ENCODE results near the gene WDR20.
"Not testable (repeated sequence)": the region's sequence is repeated elsewhere in the genome, so short reads cannot be mapped to it uniquely, and the experiment has no call there.

Gene WDR20

GRCh38 chr14:102139286-102140026, at the start of gene WDR20:
WDR20 (plus strand) TSS chr14:102139897; CDS start chr14:102139924, 27 bp downstream.
- DNase-seq (ENCODE audit: insufficient read length, low spot score) = peak; percentile 98
- FAIRE-seq = peak; percentile 99

- no peak for DNase-seq (ENCODE audit: insufficient read length, low spot score)
- FAIRE-seq = no peak
Measured at GRCh38 chr14:102090713-102091112, 49.0 kb upstream of the WDR20 start.

GRCh38 chr14:102092806-102093205, 46.9 kb upstream of the WDR20 start:
- no peak for FAIRE-seq

GRCh38 chr14:102094101-102094500, 45.6 kb upstream of the WDR20 start:
- DNase-seq (ENCODE audit: insufficient read length, low spot score) (no peak), FAIRE-seq (no peak)

More at GRCh38 chr14:102092806-102093205, 46.9 kb upstream of the WDR20 start:
- DNase-seq (ENCODE audit: insufficient read length, low spot score) = no peak

DNA sequence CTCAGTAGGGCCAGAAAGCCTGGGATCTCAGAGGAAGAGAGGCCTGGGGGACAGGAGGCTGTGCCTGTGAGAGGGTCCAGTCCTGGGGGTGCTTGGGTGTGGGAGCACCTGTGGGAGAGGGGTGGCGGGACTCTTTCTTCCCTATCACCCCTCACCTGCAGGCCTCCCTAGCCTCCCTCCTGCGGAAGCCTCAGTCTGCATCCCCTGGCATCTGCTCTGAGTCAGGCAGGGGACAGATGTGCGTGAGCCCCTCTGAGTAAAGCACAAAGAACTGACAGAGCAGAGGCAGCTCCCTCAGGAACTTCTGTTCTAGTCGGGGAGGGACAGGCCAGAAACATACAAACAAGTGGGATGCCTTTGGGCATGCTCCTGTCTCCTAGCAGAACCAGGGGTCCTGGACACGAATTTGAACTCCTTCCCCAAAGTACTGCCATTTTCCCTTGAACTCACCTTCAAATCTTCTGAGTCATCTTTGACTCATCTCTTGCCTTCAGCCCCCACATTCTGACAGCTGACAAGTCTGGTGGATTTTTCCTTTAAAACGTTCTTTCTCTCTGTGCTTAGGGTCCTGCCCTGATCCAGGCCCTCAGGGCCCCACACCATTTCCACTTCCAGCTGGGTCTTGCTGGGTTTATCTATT, 44.3 kb upstream of the WDR20 start:
- DNase-seq (ENCODE audit: insufficient read length, low spot score) = no peak
- FAIRE-seq = no peak

- FAIRE-seq (no peak), DNase-seq (ENCODE audit: insufficient read length, low spot score) (no peak)
Measured at GRCh38 chr14:102095871-102096568, 43.7 kb upstream of the WDR20 start.

GRCh38 chr14:102096569-102097188, 43.0 kb upstream of the WDR20 start:
- FAIRE-seq = peak; percentile 87
- peak; percentile 30 for DNase-seq (ENCODE audit: insufficient read length, low spot score)

GRCh38 chr14:102097441-102098135, 42.1 kb upstream of the WDR20 start:
- no peak for DNase-seq (ENCODE audit: insufficient read length, low spot score)
- no peak for FAIRE-seq

DNA sequence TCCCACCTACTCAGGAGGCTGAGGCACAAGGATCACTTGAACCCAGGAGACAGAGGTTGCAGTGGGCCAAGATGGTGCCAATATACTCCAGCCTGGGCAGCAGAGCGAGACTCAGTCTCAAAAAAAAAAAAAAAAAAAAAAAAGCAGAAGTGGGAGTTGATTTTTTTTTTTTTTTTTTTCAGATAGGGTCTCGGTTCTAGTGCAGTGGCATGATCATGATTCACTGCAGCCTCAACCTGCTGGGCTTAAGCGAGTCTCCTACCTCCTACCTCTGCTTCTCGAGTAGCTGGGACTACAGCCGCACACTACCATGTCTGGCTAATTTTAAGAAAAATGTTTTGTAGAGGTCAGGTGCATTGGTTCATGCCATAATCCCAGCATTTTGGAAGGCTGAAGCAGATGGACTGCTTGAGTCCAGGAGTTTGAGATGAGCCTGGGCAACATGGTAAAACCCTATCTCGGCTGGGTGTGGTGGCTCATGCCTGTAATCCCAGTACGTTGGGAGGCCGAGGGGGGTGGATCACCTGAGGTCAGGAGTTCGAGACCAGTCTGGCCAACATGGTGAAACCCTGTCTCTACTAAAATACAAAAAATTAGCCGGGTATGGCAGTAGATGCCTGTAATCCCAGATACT, 36.5 kb upstream of the WDR20 start:
- FAIRE-seq = peak; percentile 53
- DNase-seq (ENCODE audit: insufficient read length, low spot score) = no peak

- FAIRE-seq (no peak), DNase-seq (ENCODE audit: insufficient read length, low spot score) (no peak)
Measured at GRCh38 chr14:102105369-102105768, 34.3 kb upstream of the WDR20 start.

GRCh38 chr14:102109332-102109731, 30.4 kb upstream of the WDR20 start:
- FAIRE-seq; DNase-seq (ENCODE audit: insufficient read length, low spot score): not testable (repeated sequence)

DNA sequence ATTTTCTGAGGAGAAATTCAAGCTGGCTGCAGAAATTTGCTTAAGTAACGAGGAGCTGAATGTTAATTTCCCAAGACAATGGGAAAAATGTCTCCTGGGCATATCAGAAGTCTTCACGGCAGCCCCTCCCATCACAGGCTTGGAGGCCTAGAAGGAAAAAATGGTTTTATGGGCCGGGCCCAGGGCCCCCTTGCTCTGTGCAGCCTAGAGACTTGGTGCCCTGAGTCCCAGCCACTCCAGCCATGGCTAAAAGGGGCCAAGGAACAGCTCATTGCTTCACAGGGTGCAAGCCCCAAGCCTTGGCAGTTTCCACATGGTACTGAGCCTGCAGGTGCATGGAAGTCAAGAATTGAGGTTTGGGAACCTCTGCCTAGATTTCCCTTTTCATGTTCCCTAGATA, 28.6 kb upstream of the WDR20 start:
- FAIRE-seq = no peak
- no peak for DNase-seq (ENCODE audit: insufficient read length, low spot score)

GRCh38 chr14:102116361-102117180, 23.1 kb upstream of the WDR20 start:
- DNase-seq (ENCODE audit: insufficient read length, low spot score) (no peak), FAIRE-seq (no peak)

DNA sequence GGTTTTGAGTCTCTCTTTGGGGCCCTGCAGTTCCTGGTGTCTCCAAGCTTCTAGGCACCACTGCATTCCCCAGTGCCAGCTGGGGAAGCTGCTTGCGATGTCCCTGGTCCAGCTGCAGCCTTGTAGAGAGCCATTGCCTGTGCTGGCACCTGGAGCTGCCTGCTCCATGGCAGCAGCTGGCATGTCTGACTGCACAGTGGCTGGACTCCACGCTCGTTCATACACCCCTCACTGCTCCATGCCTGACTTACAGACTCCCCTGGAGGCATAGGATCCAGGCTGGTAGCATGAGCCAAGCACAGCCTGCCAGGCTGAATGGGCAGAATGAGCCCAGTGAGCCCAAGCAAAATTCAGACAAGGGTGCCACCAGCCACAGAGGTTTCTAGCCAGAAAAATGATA, 21.8 kb upstream of the WDR20 start:
- FAIRE-seq = no peak
- DNase-seq (ENCODE audit: insufficient read length, low spot score) = no peak

- FAIRE-seq (no peak), DNase-seq (ENCODE audit: insufficient read length, low spot score) (no peak)
Measured at GRCh38 chr14:102120888-102121287, 18.8 kb upstream of the WDR20 start.

DNA sequence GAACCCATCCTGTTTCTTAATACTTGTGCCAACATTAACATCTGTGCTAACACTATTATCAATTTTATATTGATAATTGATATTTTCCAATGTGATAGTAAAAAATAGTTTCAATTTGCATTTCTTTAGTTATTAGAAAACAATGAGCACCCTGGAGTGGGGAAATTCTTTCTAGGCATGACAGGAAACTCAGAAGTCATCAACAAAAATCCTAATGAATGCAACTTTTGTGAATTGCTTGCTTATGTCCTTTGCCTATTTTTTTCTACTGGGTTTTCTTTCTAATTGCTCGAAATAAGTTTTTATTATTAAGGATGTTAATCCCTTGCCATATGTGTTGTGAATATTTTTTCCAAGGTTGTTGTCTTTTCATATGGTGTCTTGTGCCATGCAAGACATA, 18.1 kb upstream of the WDR20 start:
- FAIRE-seq (no peak), DNase-seq (ENCODE audit: insufficient read length, low spot score) (no peak)

- FAIRE-seq (no peak), DNase-seq (ENCODE audit: insufficient read length, low spot score) (no peak)
Measured at GRCh38 chr14:102124419-102124818, 15.3 kb upstream of the WDR20 start.

DNA sequence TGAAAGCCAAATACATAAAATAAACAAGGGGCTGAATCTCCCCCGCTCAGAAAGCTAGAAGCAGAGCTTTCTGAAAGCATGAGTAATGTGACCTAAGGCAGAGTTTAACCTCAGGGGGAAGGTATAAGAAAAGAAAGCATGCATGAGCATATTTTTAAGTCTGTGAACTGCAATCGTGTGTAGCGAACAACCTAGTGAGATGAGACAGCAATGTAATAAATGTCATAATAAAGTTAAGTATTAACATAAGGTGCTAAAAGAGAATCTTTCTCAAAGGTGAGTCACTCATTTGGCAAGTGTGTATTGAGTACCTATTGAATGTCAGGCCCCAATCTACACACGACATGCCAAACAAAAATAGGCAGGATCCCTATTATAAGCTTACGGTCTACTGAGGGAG, 14.2 kb upstream of the WDR20 start:
- no peak for DNase-seq (ENCODE audit: insufficient read length, low spot score)
- FAIRE-seq = no peak

- DNase-seq (ENCODE audit: insufficient read length, low spot score) (no peak), FAIRE-seq (no peak)
Measured at GRCh38 chr14:102126807-102127455, 12.8 kb upstream of the WDR20 start.
